ENCODE measurements around the gene UGT2B7.
"Not testable (repeated sequence)": the region's sequence is repeated elsewhere in the genome, so short reads cannot be mapped to it uniquely, and the experiment has no call there.

The UGT2B7 gene

DNA sequence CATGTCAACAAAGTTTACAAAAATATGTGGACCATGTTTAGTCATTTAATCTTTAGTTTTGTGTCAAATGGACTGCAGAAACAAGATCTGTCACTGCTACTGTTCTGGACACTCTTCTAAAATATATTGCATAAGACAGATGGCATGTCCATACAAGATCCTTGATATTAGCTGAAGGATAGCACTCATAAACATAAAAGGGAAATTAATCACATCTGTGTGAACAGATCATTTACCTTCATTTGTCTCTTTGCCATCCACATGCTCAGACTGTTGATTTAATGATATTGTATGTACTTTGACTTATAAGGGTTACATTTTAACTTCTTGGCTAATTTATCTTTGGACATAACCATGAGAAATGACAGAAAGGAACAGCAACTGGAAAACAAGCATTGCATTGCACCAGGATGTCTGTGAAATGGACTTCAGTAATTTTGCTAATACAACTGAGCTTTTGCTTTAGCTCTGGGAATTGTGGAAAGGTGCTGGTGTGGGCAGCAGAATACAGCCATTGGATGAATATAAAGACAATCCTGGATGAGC, at the start of gene UGT2B7:
Gene UGT2B7, plus strand, starts transcription at position 364 of the 546 bp plus-strand sequence. Its CDS starts 47 bp downstream, at position 411.
- in situ Hi-C loops (cut with MboI; ENCODE audit: low sequenced_read_pairs), result no loop called here

DNA sequence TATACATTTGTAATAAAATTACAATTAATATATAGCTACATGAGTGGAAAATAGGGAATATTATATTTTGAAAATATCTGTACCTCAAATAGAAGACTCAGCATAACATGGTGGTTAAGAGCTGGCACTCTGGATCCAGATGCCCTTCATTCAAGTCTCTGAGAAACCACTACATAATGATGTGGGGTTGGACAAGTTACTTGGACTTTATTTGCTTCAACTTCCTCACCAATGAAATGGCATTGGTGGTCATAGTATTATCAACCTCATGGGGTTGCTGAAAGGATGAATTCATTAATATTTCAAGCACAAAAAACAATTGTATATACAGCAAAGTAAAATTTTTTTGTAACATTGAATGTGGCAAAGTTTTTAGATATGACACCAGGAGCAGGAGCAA, 46.4 kb upstream of the UGT2B7 start:
- in situ Hi-C loops (cut with MboI; ENCODE audit: low sequenced_read_pairs), result no loop called here

DNA sequence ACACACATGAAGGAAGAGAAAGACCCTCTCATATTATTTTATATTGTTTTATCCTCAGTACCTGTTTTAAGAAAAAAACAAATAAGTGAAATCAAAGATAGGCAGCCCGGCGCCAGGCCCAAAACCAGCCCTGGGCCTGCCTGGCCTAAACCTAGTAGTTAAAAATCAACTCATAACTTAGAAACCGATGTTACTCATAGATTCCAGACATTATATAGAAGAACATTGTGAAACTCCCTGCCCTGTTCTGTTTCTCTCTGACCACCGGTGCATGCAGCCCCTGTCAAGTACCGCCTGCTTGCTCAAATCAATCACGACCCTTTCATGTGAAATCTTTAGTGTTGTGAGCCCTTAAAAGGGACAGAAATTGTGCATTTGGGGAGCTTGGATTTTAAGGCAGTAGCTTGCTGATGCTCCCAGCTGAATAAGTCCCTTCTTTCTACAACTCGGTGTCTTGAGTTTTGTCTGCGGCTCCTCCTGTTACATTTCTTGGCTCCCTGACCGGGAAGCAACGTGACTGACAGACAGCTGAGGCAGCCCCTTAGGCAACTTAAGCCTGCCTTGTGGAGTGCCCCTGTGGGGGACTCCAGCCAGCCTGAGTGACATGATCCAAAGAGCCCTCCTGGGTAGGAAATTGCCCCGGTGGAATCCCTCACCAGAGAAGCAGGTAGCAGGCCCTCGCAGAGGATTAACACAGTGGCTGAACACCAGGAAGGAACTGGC, 45.3 kb upstream of the UGT2B7 start:
- in situ Hi-C loops (cut with MboI; ENCODE audit: low sequenced_read_pairs), result not testable (repeated sequence)

DNA sequence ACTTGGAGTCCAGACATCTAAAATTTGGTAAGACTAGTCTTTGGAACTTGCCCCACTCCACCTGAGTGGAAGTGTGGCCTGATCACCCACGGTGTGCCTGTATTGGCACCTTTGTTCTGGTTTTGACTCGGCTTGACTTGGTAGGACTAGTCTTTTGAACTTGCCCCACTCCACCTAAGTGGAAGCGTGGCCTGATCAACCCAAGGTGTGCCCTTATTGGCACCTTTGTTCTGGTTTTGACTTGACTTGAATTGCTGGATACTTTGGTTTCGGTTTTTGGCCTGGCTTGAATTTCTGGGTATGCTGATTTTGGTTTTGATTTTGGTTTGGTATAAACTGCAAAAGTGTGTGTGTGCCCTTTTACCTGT, 44.7 kb upstream of the UGT2B7 start:
- in situ Hi-C loops (cut with MboI; ENCODE audit: low sequenced_read_pairs), result no loop called here

DNA sequence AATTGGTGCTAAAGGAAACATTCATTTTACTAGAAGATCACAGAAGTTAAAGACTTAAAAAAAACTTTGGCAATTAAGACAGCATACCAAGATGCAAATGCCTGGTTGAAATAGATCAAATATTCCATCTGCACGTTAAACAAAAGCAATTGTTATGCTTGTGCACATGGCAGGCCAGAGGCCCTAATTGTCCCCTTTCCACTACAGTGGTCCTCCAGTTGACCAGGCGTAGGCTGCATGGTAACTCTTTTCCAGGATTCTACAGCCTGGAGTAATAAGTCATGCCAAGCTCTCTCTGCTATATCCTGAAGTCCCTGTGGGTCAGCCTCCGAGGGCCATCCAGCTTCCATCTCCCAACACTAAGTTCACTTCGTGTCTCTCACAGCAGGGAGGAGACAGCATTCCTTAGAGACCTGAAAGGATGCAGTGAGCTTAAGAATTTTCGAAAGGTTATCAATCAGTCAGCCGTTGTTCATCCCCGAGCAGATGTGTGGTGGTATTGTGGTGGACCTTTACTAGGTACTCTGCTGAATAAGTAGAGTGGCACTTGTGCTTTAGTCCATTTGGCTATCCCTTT, 42.9 kb upstream of the UGT2B7 start:
- in situ Hi-C loops (cut with MboI; ENCODE audit: low sequenced_read_pairs), result not testable (repeated sequence)

DNA sequence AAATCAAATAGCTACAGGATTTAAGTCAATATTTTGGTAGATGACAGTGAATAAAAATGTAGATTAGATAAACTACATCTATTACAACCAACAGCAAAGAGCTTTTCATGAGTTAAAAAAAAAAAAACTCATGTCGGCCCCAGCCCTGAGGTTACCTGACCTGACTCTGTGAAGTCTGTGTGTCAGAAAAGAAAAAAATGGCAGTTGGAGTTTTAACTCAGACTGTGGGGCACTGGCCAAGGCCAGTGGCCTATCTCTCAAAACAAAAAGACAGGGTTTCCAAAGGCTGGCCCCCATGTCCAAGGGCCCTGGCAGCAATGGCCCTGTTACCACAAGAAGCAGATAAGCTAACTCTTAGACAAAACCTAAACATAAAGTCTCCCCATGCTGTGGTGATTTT, 42.2 kb upstream of the UGT2B7 start:
- in situ Hi-C loops (cut with MboI; ENCODE audit: low sequenced_read_pairs), result not testable (repeated sequence)

DNA sequence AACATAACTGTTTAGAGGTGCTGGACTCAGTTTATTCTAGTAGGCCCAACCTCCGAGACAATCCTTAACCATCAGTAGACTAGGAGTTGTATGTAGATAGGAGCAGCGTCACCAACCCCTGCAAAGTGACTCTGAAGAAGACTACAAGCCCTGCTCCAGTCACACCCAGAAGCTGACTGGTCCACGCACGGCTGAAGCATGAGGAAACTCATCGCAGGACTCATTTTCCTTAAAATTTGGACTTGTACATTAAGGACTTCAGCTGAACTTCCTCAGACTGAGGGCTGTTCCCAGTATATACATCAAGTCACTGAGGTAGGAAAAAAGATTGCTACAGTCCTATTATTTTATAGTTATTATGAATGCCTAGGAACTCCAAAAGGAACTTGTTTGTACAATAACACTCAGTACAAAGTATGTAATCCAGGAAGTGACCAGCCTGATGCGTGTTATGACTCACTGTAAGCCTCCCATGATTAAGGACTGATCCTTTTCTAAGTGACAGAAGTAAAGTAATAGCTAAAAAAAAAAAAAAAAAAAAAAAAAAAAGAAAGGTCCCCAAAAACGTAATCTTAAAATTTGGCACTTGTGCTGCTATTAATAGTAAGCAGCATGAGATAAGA, 41.6 kb upstream of the UGT2B7 start:
- in situ Hi-C loops (cut with MboI; ENCODE audit: low sequenced_read_pairs), result no loop called here

DNA sequence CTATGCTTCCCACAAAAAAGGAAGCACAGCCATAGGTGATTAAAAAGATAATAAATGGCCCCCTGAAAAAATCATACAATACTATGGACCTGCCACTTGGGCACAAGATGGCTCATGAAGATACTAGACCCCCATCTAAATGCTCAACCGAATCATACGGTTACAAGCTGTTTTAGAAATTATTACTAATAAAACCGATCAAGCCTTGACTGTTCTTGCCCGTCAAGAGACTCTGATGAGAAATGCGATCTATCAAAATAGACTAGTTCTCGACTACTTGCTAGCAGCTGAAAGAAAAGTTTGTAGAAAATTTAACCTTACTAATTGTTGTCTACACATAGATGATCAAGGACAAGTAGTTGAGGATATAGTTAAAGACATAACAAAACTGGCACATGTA, 40.1 kb upstream of the UGT2B7 start:
- in situ Hi-C loops (cut with MboI; ENCODE audit: low sequenced_read_pairs), result no loop called here

DNA sequence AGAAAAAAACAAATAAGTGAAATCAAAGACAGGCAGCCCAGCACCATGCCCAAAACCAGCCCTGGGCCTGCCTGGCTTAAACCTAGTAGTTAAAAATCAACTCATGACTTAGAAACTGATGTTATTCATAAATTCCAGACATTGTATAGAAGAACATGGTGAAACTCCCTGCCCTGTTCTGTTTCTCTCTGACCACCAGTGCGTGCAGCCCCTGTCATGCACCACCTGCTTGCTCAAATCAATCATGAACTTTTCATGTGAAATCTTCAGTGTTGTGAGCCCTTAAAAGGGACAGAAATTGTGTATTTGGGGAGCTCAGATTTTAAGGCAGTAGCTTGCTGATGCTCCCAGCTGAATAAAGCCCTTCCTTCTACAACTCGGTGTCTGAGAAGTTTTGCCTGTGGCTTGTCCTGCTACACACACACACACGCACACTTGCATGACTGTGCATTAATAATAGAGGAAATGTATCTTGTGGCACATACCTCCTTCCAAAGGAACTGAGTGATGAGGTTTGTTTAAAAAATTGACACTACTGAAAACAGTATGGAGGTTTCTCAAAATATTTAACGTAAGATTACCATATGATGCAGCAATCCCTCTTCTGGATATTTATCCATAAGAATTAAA, 39.2 kb upstream of the UGT2B7 start:
- in situ Hi-C loops (cut with MboI; ENCODE audit: low sequenced_read_pairs), result no loop called here

DNA sequence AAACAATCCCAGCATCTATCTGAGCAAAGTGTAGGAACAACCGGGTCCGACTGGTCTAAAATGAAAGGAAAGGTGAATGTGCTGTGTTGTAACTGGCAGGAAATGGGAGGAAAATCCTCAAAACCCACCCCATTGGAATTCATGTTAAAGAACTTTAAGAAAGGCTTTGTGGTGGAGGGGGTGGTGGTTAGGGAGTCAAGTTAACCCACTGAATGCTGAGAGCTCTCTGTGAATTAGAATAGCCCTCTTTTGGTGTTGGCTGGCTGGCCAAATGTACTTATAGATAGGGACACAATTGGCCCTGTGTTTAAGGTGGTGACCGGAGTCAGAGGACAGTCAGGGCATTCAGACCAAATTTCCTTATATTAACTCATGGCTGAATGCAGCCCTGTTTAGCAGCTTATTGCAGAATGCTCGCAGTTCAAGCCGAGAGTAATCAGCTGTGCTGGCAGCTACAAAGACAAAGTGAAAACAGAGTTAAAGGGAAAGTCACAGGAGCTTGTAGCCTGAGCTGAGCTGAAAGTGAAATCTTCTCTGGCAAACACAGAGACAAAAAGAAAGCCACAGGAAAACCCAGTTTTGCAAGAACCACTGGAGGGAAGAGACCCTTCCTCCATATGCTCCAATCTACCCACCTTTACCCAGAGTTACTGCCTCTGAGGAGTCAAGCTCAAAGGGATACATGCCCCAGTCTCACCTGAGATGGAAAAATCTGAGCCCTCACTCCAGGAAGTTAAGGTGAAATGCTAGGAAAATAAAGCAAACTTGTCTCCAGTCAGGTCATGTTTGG, 38.5 kb upstream of the UGT2B7 start:
- in situ Hi-C loops (cut with MboI; ENCODE audit: low sequenced_read_pairs), result no loop called here

DNA sequence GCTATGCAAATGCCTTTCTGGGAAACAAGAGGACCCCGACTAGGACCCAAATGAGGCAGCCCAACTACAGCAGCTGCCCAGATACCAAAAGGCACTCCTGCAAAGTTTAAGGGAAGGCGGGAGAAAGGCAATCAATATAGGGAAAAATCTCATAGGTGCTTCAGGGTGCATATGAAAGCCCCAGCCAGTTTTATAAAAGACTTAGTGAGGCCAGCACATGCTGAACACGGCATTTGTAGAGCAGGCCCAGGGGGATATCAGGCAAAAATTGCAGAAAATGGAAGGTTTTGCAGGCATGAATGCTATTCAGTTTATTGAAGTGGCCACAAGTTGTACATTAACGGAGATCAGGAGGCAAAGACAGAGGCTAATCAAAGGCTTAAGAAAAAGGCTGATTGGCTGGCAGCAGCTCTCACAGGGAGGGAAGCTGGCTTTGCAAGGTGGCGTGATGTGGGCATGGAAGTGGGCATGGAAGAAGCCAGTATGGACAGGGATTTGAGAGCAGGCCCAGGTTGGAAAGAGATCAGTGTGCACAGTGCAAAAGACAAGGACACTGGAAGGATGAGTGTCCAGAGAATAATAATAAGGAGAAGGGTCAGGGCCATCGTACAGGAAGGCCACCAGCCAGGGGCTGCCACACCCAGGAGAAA, 37.7 kb upstream of the UGT2B7 start:
- in situ Hi-C loops (cut with MboI; ENCODE audit: low sequenced_read_pairs), result no loop called here

DNA sequence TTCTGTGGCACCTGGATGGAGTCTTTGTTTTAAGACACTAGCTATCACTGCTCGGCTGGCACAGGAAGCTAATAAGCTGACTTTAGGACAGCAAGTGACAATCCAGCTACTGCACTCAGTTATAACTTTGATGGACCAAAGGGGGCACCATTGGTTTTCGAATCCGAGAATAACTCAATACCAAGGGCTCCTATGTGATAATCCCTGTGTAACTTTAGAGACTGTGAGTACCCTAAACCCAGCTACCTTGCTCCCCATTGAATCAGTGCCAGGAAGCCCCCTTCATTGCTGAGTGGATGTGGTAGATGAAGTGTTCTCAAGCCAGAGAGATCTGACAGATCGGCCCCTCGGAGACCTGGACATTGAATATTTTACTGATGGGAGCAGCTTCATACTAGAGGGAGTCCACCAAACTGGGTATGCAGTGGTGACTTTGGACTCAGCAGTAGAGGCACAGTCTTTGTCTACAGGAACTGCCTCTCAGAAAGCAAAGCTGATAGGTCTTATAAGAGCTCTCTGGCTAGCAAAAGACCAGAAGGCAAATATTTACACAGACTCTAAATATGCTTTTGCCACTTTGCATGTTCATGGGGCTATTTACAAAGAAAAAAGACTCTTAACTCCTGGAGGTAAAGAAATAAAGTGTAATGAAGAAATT, 35.5 kb upstream of the UGT2B7 start:
- in situ Hi-C loops (cut with MboI; ENCODE audit: low sequenced_read_pairs), result no loop called here

DNA sequence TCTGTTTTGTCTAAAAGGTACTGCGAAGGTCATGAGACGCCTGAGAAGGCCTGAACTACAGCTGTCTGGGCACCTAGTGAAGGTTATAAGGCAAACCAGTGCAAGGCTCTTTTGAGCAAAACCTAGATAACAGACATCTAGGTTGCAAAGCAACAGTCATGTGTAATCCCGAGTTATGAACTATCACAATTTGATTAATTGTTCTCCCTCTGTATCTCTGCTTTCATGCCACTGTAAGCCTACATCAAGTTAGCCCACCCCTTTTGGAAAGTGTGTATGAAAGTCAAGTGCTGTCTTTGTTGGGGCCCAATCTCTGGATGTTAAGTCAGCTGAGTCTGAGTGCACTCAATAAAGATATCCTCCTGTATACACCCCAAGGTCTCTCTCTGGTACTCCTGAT, 31.9 kb upstream of the UGT2B7 start:
- in situ Hi-C loops (cut with MboI; ENCODE audit: low sequenced_read_pairs), result no loop called here

DNA sequence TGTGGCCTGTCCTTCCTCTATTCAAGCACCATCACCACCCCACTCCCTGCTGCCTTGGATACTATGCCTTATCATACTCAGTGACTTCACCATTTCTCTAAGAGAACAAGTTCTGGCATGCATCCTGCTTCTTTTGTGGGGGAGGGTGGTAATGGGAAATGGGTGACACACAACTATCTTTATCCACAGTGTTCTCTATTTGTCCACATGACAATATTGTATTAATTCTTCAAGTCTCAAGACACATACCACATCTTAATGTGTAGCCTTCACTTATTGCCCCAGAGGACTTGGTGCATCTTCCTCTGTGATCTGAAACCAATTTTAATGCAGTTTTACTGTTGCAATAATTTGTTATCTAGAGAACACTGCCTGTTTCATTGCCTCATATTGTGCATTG, 29.3 kb upstream of the UGT2B7 start:
- in situ Hi-C loops (cut with MboI; ENCODE audit: low sequenced_read_pairs), result no loop called here

DNA sequence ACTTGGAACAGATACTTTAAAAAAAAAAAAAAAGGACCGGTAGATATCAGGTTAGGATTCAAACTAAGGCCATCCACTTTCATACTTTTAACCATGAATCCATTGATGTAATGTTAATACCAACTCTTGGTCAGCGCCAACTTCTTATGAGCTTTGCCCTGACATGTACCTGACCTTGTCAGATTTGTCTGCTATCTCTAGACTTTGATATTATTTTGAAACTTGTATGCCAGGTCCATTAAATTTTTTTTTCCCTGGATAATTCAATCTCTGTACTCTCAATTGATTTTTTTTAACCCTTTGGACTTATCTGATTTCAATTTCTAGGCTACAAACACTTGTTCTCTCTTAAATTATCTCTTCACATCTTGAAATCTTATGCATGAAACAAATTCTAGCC, 27.2 kb upstream of the UGT2B7 start:
- in situ Hi-C loops (cut with MboI; ENCODE audit: low sequenced_read_pairs), result no loop called here

DNA sequence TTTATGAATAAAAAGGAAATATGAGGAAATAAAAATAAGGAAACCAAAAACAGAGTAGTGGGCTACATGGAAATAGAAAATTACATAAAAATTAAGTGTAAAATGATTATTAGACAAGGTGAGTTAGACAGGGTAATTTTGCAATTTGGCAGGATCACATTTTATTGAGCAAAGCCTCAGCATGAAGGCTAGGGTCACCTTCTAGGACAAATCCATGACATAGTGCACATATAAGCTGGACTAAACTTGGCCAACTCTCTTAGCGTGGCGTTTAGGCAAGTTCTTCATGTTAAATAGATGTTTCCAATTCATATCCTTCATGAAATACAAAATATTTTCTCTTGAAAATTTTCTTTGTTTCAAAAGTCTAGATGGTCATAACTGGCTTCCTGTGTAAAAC, 25.7 kb upstream of the UGT2B7 start:
- in situ Hi-C loops (cut with MboI; ENCODE audit: low sequenced_read_pairs), result no loop called here

DNA sequence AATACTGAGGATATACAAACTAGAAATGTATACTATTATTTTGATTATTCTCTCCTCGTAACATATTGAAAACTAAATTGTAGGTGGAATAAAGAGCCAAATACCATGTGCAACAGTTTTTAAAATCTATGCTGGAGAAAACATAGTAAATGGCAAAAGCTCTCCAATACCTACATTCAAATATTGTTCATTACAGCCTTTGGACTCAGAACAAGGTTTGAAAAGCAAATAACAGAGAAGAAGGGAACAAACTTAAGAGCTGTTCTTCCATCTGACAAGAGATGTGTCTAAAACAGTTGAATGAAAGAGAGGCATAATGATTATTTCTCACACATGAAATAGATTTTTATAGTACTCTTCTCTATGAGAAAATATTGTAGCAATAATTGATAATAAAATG, 25.0 kb upstream of the UGT2B7 start:
- in situ Hi-C loops (cut with MboI; ENCODE audit: low sequenced_read_pairs), result no loop called here

DNA sequence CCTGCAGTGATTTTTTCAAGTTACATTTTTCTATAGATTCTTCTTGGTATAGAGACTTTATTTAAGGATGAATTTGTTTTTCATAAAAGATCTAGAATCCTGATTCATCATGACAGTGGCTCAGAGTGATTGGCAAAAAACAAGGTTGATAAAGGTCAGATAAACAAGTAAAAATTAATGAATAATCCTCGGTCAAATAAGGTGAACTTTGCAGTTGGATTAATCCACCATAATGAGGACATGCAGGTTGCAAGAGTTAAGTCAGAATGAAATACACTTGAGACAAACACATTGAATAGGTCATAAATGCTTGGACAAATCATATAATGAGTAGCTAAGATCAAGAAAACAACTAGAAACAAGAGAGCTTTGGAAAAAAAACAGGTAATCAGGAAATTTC, 22.9 kb upstream of the UGT2B7 start:
- in situ Hi-C loops (cut with MboI; ENCODE audit: low sequenced_read_pairs), result no loop called here

DNA sequence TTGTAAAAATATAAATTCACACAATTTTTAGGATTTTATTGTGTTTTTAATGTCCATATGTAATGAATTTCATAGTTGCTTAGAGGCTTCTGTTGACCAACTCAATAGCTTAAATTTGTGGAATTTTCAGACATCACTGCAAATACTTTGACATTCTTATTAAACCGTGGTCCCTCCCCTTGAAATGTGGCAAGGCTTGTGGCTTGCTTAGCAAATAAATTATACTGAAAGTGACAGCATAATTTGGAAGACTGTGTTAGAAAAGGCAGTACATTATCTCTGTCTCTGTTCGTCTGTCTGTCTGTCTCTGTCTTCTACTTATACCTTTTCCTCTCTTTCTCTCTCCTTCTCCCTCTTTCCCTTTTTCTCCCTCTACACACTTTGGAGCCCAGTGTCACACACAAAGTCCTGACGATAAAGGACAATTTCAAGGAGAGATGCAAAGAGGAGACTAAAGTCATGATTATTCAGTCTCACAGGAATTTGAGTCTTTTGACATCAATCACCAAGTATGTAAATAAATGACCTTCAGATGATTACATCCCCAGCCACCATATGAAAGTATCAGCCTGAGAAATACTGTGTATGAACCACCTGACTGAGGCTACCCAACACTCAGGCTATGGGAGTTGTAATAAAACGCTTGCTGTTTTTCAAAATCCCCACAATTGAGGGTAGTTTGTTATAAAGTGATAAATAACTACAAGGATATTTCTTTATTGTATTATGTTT, 21.0 kb upstream of the UGT2B7 start:
- in situ Hi-C loops (cut with MboI; ENCODE audit: low sequenced_read_pairs), result no loop called here

Measured in HL-60/S4 (cell line).